ENCODE measurements around the gene TMEM170B.

The TMEM170B gene

DNA sequence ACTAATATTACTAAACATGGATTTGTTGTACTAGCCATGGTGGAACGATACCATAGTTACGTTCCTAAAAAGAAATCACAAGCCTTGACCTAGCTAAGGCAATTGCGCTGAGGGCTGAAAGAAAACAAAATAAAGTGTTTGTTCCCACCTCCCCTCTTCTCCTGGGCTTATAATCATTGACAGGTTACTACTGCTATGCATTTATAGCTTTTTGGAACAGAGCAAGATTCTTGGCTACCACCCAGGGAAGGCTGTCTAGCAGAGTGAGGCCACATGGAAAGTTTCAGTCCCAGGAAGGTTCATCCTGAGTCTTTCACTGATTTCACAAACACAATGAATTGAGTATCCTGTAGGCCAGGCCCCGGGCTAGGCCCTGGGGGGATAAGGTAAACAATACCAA lies 84.6 kb downstream of the TMEM170B start:
- DNase-seq = no peak

DNA sequence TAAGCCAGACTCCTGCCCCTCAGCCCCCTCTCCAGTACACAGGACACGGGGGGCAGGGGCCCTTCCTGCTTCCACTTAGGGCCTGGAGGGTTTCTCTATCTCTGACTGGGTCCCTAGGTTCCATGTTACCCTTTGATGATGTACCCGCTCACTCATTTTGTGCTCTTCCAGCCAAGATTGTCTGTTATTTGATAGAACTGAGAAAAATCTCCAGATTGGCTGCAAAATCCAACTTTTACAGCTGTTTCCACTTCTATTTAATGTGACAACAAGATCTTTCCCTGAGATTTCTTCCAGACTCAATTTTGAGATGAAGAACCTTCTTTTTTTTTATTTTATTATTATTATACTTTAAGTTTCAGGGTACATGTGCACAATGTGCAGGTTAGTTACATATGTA lies 85.7 kb downstream of the TMEM170B start:
- DNase-seq = no peak

DNA sequence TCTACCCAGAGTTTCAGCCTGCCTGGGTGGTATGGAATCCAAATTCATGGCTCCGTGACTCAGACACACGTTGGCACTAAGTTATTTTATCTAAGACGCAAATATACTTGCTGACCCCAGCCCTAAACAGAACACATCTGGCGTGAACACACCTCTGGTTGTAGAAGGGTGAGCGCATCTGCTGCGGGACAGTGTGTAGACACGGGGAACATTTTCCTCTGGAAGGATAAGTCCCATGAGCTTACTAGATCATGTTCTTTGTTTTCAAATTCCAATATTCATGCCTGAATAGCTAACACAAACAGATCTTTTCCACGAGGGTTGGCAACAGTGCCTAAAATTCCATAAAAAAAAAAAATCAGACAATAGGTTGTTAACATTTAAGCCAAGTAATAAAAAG lies 87.8 kb downstream of the TMEM170B start:
- DNase-seq = no peak

DNA sequence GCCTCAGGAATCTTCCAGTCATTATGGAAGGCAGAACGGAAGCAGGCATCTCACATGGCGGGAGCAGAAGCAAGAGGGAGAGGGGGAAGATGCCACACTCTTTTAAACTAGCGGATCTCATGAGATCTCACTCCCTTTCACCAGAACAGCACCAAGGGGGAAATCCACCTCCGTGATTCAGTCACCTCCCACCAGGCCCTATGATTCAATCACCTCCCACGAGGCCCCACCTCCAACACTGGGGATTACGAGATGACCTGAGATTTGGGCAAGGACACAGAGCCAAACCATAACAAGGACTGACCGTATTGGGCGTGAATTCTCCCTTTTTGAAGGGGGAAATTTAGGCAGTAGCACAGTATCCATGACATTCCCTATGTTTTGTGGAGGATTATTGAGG lies 88.8 kb downstream of the TMEM170B start:
- no peak for DNase-seq

DNA sequence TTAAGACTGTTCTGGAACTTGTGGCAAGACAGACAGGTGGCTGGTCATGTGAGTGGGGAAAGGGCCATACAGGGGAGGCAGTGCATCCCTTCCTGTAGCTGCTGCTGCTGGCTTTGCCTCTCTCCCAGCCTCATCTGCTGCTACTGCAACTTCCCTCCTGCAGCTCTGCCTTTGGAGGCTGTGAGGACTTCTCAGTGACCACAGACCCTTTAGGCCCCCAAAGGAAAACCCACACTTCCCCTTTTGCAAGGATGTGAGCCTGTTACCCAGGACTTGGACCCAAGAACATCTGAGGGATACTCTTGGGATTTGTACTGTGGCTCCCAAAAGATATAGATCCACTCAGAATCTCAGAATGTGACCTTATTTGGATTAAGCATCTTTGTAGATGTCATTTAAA lies 91.0 kb downstream of the TMEM170B start:
- DNase-seq = no peak

DNA sequence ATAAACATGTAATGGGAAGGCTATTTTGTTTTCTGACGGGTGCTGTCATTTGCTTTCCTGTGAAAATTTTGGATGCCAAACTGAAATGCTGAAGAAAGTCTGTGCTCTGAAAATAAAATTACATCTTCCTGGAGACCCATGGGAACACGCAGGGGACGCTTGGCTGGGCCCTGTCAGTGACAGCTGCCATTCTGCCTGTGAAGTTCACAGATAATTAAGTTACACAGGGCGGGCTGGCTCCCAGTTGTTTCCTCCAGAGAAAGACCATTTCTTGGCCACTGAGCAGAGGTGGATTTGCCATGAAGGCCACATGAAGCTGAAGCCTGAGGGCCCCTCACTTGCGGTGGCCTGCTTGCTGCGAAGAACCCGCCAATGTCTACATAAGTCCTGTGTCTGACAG lies 93.5 kb downstream of the TMEM170B start:
- no peak for DNase-seq

DNA sequence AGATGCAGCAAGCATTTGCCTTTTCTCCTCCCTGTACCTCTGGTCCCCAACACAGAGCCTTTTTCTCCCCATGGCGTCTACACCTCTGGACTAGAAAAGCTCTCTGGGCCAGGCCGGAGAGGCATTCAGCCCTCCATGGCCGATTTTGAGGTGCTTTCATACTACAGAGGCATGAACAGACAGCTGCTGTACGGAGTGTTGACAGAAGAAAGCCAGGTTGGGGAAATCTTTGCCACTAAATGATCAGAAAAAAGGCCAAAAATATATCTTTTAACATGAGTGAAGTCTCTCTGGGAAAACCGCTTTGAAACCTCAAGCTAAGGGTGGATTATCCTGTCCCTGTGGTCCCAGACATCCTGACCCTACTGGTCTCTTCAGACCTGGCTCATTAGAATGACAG lies 94.0 kb downstream of the TMEM170B start:
- no peak for DNase-seq

DNA sequence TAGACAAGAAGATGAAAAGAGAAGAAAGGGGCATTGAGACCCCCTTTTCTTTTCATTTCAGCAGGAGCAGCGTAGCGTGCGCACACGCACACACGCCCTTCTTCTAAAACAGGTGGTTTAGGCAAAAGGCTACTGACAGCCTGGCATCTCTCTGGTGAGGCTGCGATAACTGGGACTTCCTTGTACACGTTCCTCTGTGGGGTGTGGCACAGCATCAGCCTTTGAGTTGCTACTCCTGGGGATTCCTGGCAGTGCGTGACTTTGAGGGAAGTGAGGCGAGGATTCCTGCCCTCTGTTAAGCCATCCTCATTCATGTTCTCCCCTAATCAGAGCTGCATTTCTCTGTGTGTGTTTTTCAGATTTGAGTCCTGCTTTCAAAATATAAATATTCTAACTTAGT lies 94.7 kb downstream of the TMEM170B start:
- no peak for DNase-seq

DNA sequence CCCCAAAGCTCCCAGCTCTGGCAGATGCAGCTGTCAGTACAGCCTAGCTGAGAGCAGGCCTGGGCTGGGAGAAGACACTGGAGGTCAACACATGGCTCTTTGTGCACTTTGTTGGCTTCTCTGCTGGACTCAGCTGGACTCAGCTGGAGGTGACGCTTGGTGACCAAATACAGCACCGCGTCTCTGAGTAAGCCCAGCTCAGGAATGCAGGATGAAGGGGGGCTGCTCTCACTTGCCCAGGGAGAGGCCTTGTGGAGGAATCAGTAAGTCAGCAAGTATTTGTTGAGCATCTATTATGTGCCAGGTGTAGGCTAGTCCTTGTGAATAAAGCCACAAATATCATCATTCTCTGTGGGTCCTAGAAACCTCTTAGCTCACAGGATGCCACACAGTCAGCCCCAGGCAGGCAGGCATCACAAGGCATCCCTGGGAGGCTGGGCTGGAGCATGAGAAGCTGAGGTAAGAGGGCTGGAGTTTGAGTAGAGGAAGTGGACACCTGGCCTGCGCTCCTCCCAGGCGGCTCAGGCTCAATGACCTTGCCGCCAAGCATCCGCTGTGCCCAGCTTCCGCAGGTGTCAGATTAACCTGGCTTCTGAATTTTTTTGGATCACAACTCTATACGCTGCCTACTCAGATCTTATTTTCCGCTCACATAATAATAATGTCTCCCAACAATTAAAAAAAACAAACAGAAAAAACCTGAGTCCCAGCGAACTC lies 95.4 kb downstream of the TMEM170B start:
- no peak for DNase-seq
